CD4-positive, alpha-beta memory T cell (primary cell): ENCODE data around the gene PPP1R1C. TPM values are rescaled to one million over a fixed set of nuclear protein-coding genes. Genes with fewer than 3 reads are reported as not detected.

Experiments used
- CTCF ChIA-PET: fragments of 350-600 bp; sonication (Branson Sonifier 250); formaldehyde crosslinking; loops from one replicate; lab custom pipeline; 2021; ENCODE audit warnings: inconsistent platforms; ENCODE audit not compliant: partially characterized antibody; lab: Charles Lee
- POLR2A ChIA-PET: fragments of 350-600 bp; sonication (Branson Sonifier 250); formaldehyde crosslinking; loops from one replicate; lab custom pipeline; 2021; ENCODE audit not compliant: partially characterized antibody; lab: Charles Lee
- DNase-seq, 5 donors: peaks; one replicate each; pipeline versions ENCODE4 v3.0.0 to v3.0.0-alpha.2; 2020 to 2022; ENCODE audit warnings: mixed read lengths in 1 of 5
- H3K27ac ChIP-seq: one replicate; pipeline ENCODE4 v1.7.0; 2013; ENCODE audit warnings: low read depth, low read length
- H3K27me3 ChIP-seq: 2 replicates; pipeline ENCODE4 v1.7.0; 2013; ENCODE audit warnings: mild to moderate bottlenecking, low read length, moderate library complexity; ENCODE audit not compliant: insufficient read depth
- H3K36me3 ChIP-seq: 2 replicates; pipeline ENCODE4 v1.7.0; 2013; ENCODE audit warnings: mild to moderate bottlenecking, low read length, moderate library complexity; ENCODE audit not compliant: insufficient read depth
- H3K4me1 ChIP-seq: 2 replicates; pipeline ENCODE4 v1.7.0; 2013; ENCODE audit warnings: mild to moderate bottlenecking, low read length, moderate library complexity; ENCODE audit not compliant: insufficient read depth
- H3K4me3 ChIP-seq, 2 donors: one replicate each; pipeline ENCODE4 v1.7.0; 2013; ENCODE audit warnings: low read length in 2 of 2, mild to moderate bottlenecking in 1 of 2
- H3K9me3 ChIP-seq, 2 donors: one replicate each; pipeline ENCODE4 v1.7.0; 2013; ENCODE audit warnings: low read length in 2 of 2, control low read depth in 1 of 2; ENCODE audit not compliant: control insufficient read depth in 1 of 2
- H3K27ac Mint-ChIP-seq, 7 donors: one replicate each; pipeline ENCODE4 v1.8.0; 2020 to 2021; ENCODE audit warnings: mixed read lengths in 7 of 7, mild to moderate bottlenecking in 6 of 7, inconsistent platforms in 3 of 7, moderate library complexity in 3 of 7
- H3K27me3 Mint-ChIP-seq, 2 donors: one replicate each; pipeline ENCODE4 v1.8.0; 2020 to 2021; ENCODE audit warnings: mixed read lengths in 2 of 2
- H3K36me3 Mint-ChIP-seq, 2 donors: one replicate each; pipeline ENCODE4 v1.8.0; 2020 to 2021; ENCODE audit warnings: mixed read lengths in 2 of 2, inconsistent platforms in 1 of 2, mild to moderate bottlenecking in 1 of 2
- H3K4me1 Mint-ChIP-seq, 4 donors: one replicate each; pipeline ENCODE4 v1.8.0; 2020 to 2021; ENCODE audit warnings: mixed read lengths in 4 of 4, mild to moderate bottlenecking in 1 of 4
- H3K4me3 Mint-ChIP-seq, 8 donors: one replicate each; pipeline ENCODE4 v1.8.0; 2020 to 2021; ENCODE audit warnings: mixed read lengths in 8 of 8, mild to moderate bottlenecking in 7 of 8, moderate library complexity in 6 of 8, inconsistent platforms in 3 of 8
- H3K9me3 Mint-ChIP-seq, 8 donors: one replicate each; pipeline ENCODE4 v1.8.0; 2020 to 2021; ENCODE audit warnings: mixed read lengths in 8 of 8, mild to moderate bottlenecking in 5 of 8, inconsistent platforms in 3 of 8, moderate library complexity in 1 of 8
- intact Hi-C: fragments of 100-400 bp; cut with micrococcal nuclease; formaldehyde crosslinking; loops from one replicate; pipeline ENCODE4 v1.15.1; 2023
- polyA plus RNA-seq, 2 donors: library from polyadenylated mRNA; unstranded; fragments of 300-500 nt; fragmentation: Illumina TruSeq; gene quantifications; one replicate each; pipeline ENCODE4 v1.2.3, GENCODE V29; 2021
- total RNA-seq, 2 experiments: library from RNA; stranded (reverse); gene quantifications; one replicate each; pipeline ENCODE4 v1.2.3, GENCODE V29; 2021

PPP1R1C gene
- total and polyA plus RNA-seq, 4 experiments from 2014 or later, result not detected

- Histone ChIP-seq H3K4me3 (no peak overlapping the region), H3K27ac (no peak overlapping the region), H3K4me1 (no peaks in the 10 kb centered on the region), H3K27me3 (no peaks in the 10 kb centered on the region), H3K36me3 (no peaks in the 10 kb centered on the region), H3K9me3 (no peaks in the 10 kb centered on the region)
- no peaks in the 10 kb centered on the region for H3K4me1 Mint-ChIP-seq
- H3K4me3 Mint-ChIP-seq, result no peak overlapping the region
- no peaks in the 10 kb centered on the region for H3K27me3 Mint-ChIP-seq
- no peaks in the 10 kb centered on the region for H3K9me3 Mint-ChIP-seq
- DNase-seq, result no peak
- H3K27ac Mint-ChIP-seq, result no peak overlapping the region
- POLR2A ChIA-PET, result no interaction called here
- CTCF ChIA-PET, result no interaction called here
- intact Hi-C loops, result no loop called here
- H3K36me3 Mint-ChIP-seq, result no peaks in the 10 kb centered on the region
Observed at GRCh38 chr2:182038576-182038975, 52.9 kb downstream of the PPP1R1C start.

GRCh38 chr2:182043021-182043420 is 57.4 kb downstream of the PPP1R1C start:
- no peaks in the 10 kb centered on the region for H3K36me3 Mint-ChIP-seq
- no peak for DNase-seq
- Histone ChIP-seq H3K4me1 (no peaks in the 10 kb centered on the region), H3K4me3 (no peak overlapping the region), H3K9me3 (no peaks in the 10 kb centered on the region), H3K27me3 (no peaks in the 10 kb centered on the region), H3K27ac (no peak overlapping the region), H3K36me3 (no peaks in the 10 kb centered on the region)
- ChIA-PET CTCF (no interaction called here), POLR2A (no interaction called here)
- intact Hi-C loops, result loop anchor here (2.0 kb wide), 1 partner anchor 30 kb away; no protein-coding TSS in a partner anchor
- H3K27me3 Mint-ChIP-seq, result peaks cover 0 to 2% of the 10 kb centered on the region in 2 donors
- H3K4me3 Mint-ChIP-seq, result no peak overlapping the region
- H3K9me3 Mint-ChIP-seq, result no peaks in the 10 kb centered on the region
- H3K27ac Mint-ChIP-seq, result no peak overlapping the region
- no peaks in the 10 kb centered on the region for H3K4me1 Mint-ChIP-seq

GRCh38 chr2:182043861-182044260 is 58.2 kb downstream of the PPP1R1C start:
- H3K27me3 ChIP-seq, result no peaks in the 10 kb centered on the region
- H3K36me3 Mint-ChIP-seq, result no peaks in the 10 kb centered on the region

GRCh38 chr2:182047544-182047943 is 61.9 kb downstream of the PPP1R1C start:
- no peaks in the 10 kb centered on the region for H3K4me1 Mint-ChIP-seq
- no peak overlapping the region for H3K27ac ChIP-seq
- H3K9me3 ChIP-seq, result no peaks in the 10 kb centered on the region
- no peak for DNase-seq
- no peaks in the 10 kb centered on the region for H3K27me3 ChIP-seq
- no peak overlapping the region for H3K4me3 ChIP-seq
- no peak overlapping the region for H3K27ac Mint-ChIP-seq
- no peaks in the 10 kb centered on the region for H3K36me3 ChIP-seq
- H3K9me3 Mint-ChIP-seq, result no peaks in the 10 kb centered on the region
- CTCF ChIA-PET, result no interaction called here
- H3K36me3 Mint-ChIP-seq, result no peaks in the 10 kb centered on the region
- intact Hi-C loops, result no loop called here
- no peaks in the 10 kb centered on the region for H3K4me1 ChIP-seq
- POLR2A ChIA-PET, result no interaction called here
- H3K27me3 Mint-ChIP-seq, result peaks cover 0 to 2% of the 10 kb centered on the region in 2 donors
- no peak overlapping the region for H3K4me3 Mint-ChIP-seq

More at GRCh38 chr2:182043861-182044260, 58.2 kb downstream of the PPP1R1C start:
- no peak for DNase-seq
- Mint-ChIP-seq H3K27me3 (peaks cover 0 to 2% of the 10 kb centered on the region in 2 donors), H3K27ac (no peak overlapping the region), H3K4me3 (no peak overlapping the region), H3K4me1 (no peaks in the 10 kb centered on the region), H3K9me3 (no peaks in the 10 kb centered on the region)
- Histone ChIP-seq H3K9me3 (no peaks in the 10 kb centered on the region), H3K36me3 (no peaks in the 10 kb centered on the region), H3K4me1 (no peaks in the 10 kb centered on the region), H3K27ac (no peak overlapping the region), H3K4me3 (no peak overlapping the region)
- ChIA-PET POLR2A (no interaction called here), CTCF (no interaction called here)
- intact Hi-C loops, result loop anchor here (2.0 kb wide), 1 partner anchor 29 kb away; no protein-coding TSS in a partner anchor

GRCh38 chr2:182048088-182048487 is 62.4 kb downstream of the PPP1R1C start:
- CTCF ChIA-PET, result no interaction called here
- Histone ChIP-seq H3K4me3 (no peak overlapping the region), H3K27me3 (no peaks in the 10 kb centered on the region), H3K27ac (no peak overlapping the region), H3K4me1 (no peaks in the 10 kb centered on the region), H3K9me3 (no peaks in the 10 kb centered on the region), H3K36me3 (no peaks in the 10 kb centered on the region)
- Mint-ChIP-seq H3K27me3 (peaks cover 0 to 2% of the 10 kb centered on the region in 2 donors), H3K36me3 (no peaks in the 10 kb centered on the region), H3K4me1 (no peaks in the 10 kb centered on the region), H3K27ac (no peak overlapping the region), H3K4me3 (no peak overlapping the region), H3K9me3 (no peaks in the 10 kb centered on the region)
- no peak for DNase-seq
- POLR2A ChIA-PET, result no interaction called here
- intact Hi-C loops, result no loop called here

- no peaks in the 10 kb centered on the region for H3K4me1 Mint-ChIP-seq
- CTCF ChIA-PET, result no interaction called here
- H3K27ac Mint-ChIP-seq, result no peak overlapping the region
- no peaks in the 10 kb centered on the region for H3K9me3 Mint-ChIP-seq
- no peak overlapping the region for H3K4me3 ChIP-seq
- no peaks in the 10 kb centered on the region for H3K36me3 ChIP-seq
- no peaks in the 10 kb centered on the region for H3K27me3 ChIP-seq
- H3K9me3 ChIP-seq, result no peaks in the 10 kb centered on the region
- H3K4me3 Mint-ChIP-seq, result no peak overlapping the region
- H3K36me3 Mint-ChIP-seq, result no peaks in the 10 kb centered on the region
- POLR2A ChIA-PET, result no interaction called here
- no peak for DNase-seq
- peaks cover 0 to 2% of the 10 kb centered on the region in 2 donors for H3K27me3 Mint-ChIP-seq
- H3K4me1 ChIP-seq, result no peaks in the 10 kb centered on the region
- intact Hi-C loops, result no loop called here
- no peak overlapping the region for H3K27ac ChIP-seq
Observed at GRCh38 chr2:182048621-182049020, 63.0 kb downstream of the PPP1R1C start.

- ChIA-PET CTCF (no interaction called here), POLR2A (no interaction called here)
- Histone ChIP-seq H3K4me3 (no peak overlapping the region), H3K27me3 (no peaks in the 10 kb centered on the region), H3K9me3 (no peaks in the 10 kb centered on the region), H3K4me1 (no peaks in the 10 kb centered on the region), H3K36me3 (no peaks in the 10 kb centered on the region), H3K27ac (no peak overlapping the region)
- no peak for DNase-seq
- intact Hi-C loops, result no loop called here
- H3K9me3 Mint-ChIP-seq, result no peaks in the 10 kb centered on the region
- no peak overlapping the region for H3K4me3 Mint-ChIP-seq
- no peak overlapping the region for H3K27ac Mint-ChIP-seq
- no peaks in the 10 kb centered on the region for H3K4me1 Mint-ChIP-seq
- no peaks in the 10 kb centered on the region for H3K36me3 Mint-ChIP-seq
- peaks cover 0 to 2% of the 10 kb centered on the region in 2 donors for H3K27me3 Mint-ChIP-seq
Observed at GRCh38 chr2:182049372-182050148, 63.9 kb downstream of the PPP1R1C start.
